HepG2 (cell line): ENCODE data around the gene SLC25A43. TPM values are rescaled to one million over a fixed set of nuclear protein-coding genes. Genes with fewer than 3 reads are reported as not detected.
A peak's percentile ranks its signal among the peaks of the same experiment; 100 is the strongest.

Experiments used
- ATAC-seq: fragments of 200-7000 bp; cut with Tn5 transposase; 3 replicates; pipeline ENCODE4 v1.9.1; 2020; ENCODE audit warnings: mild to moderate bottlenecking, moderate library complexity
- BruUV-seq: library from RNA; stranded (reverse); fragments of 400-500 nt; replicated peaks from 2 replicates; lab custom pipeline; 2021; lab: Mats Ljungman, UMichigan
- CTCF ChIA-PET: fragments of 300-600 bp; formaldehyde crosslinking; extraction: SDS; loops from one replicate; lab custom pipeline; 2021; ENCODE audit warnings: low total read pairs, inconsistent platforms, low intra/inter-chr PET ratio; lab: Yijun Ruan, JAX
- POLR2A ChIA-PET: fragments of 350-600 bp; sonication (Branson Sonifier 250); formaldehyde crosslinking; loops from one replicate; lab custom pipeline; 2020; ENCODE audit warnings: antibody characterized with exemption, inconsistent platforms; lab: Yijun Ruan, JAX
- DNase-seq: peaks from one replicate; pipeline ENCODE4 v3.0.0-alpha.2; 2015; ENCODE audit warnings: low spot score
- FAIRE-seq: peaks from 3 replicates; lab custom pipeline; 2011; peaks lifted over from hg19 to GRCh38; lab: Jason Lieb, UNC
- H2AFZ ChIP-seq: one replicate; pipeline ENCODE4 v1.6.1; 2011; ENCODE audit warnings: low read length, inconsistent platforms
- H3K27ac ChIP-seq: fragments of 300-600 bp; 3 replicates; pipeline ENCODE4 v1.8.0; 2011; ENCODE audit warnings: mixed run types, mild to moderate bottlenecking, mixed read lengths, low read length, inconsistent platforms; ENCODE audit not compliant: insufficient read depth; ENCODE audit errors: extremely low read length
- H3K27me3 ChIP-seq, 2 experiments: fragments of 200-600 bp in 1 of 2; 2 replicates in 1 of 2; 3 replicates in 1 of 2; pipeline versions ENCODE4 v1.6.0 to v1.8.0; 2011; ENCODE audit warnings: low read length in 2 of 2, mild to moderate bottlenecking in 2 of 2, moderate library complexity in 2 of 2, inconsistent platforms in 1 of 2; ENCODE audit not compliant: insufficient read depth in 2 of 2, control insufficient read depth in 1 of 2
- H3K36me3 ChIP-seq, 2 experiments: fragments of 200-600 bp in 1 of 2; replicated peaks in 1 of 2; 2 replicates in 1 of 2; 3 replicates in 1 of 2; pipeline versions ENCODE4 v1.5.1 to v1.8.0; 2011; ENCODE audit warnings: low read length in 2 of 2, inconsistent platforms in 1 of 2; ENCODE audit not compliant: insufficient read depth in 2 of 2, control insufficient read depth in 1 of 2
- H3K4me1 ChIP-seq: 2 replicates; pipeline ENCODE4 v1.5.1; 2012; ENCODE audit warnings: low read length, inconsistent platforms; ENCODE audit not compliant: insufficient read depth
- H3K4me2 ChIP-seq: 2 replicates; pipeline ENCODE4 v1.6.0; 2011; ENCODE audit warnings: low read depth, low read length, inconsistent platforms
- H3K4me3 ChIP-seq, 3 experiments: fragments of 200-600 bp in 1 of 3; sonication (generic), shearing (Covaris generic) in 1 of 3; replicated peaks in 1 of 3; 2 replicates each; pipeline ENCODE4 v1.5.1; 2011 to 2016; ENCODE audit warnings: low read length in 3 of 3, inconsistent platforms in 2 of 3, low read depth in 2 of 3, mild to moderate bottlenecking in 2 of 3, control low read depth in 1 of 3, mixed read lengths in 1 of 3; ENCODE audit not compliant: insufficient read depth in 1 of 3
- H3K79me2 ChIP-seq: one replicate; pipeline ENCODE4 v1.6.1; 2011; ENCODE audit warnings: low read length, inconsistent platforms; ENCODE audit not compliant: insufficient read depth
- H3K9ac ChIP-seq: 2 replicates; pipeline ENCODE4 v1.6.0; 2011; ENCODE audit warnings: mild to moderate bottlenecking, low read depth, low read length, inconsistent platforms; ENCODE audit not compliant: insufficient read depth
- H3K9me3 ChIP-seq: 2 replicates; pipeline ENCODE4 v1.5.1; 2012; ENCODE audit warnings: mild to moderate bottlenecking, low read length
- H4K20me1 ChIP-seq: 2 replicates; pipeline ENCODE4 v1.6.0; 2011; ENCODE audit warnings: inconsistent platforms, mild to moderate bottlenecking, low read length, moderate library complexity; ENCODE audit not compliant: insufficient read depth
- ARID4A ChIP-seq: sonication (generic); formaldehyde crosslinking; IDR thresholded peaks from 2 replicates; pipeline ENCODE4 v1.5.0; 2020; ENCODE audit warnings: mild to moderate bottlenecking, missing genetic modification reagents, borderline replicate concordance
- DMAP1 ChIP-seq: IDR thresholded peaks from 2 replicates; pipeline ENCODE4 v1.6.1; 2016
- EED ChIP-seq: sonication (generic); formaldehyde crosslinking; IDR thresholded peaks from 2 replicates; pipeline ENCODE4 v1.5.0; 2020; ENCODE audit warnings: mild to moderate bottlenecking, missing genetic modification reagents
- GATAD1 ChIP-seq: IDR thresholded peaks from 2 replicates; pipeline ENCODE4 v1.6.1; 2016; ENCODE audit warnings: missing genetic modification reagents, missing compliant biosample characterization
- MED1 ChIP-seq: sonication (generic); formaldehyde crosslinking; IDR thresholded peaks from 2 replicates; pipeline ENCODE4 v1.4.0; 2020; ENCODE audit warnings: missing genetic modification reagents
- MIXL1 ChIP-seq: IDR thresholded peaks from 2 replicates; pipeline ENCODE4 v1.6.1; 2016
- MYC ChIP-seq: sonication (generic); formaldehyde crosslinking; IDR thresholded peaks from 2 replicates; pipeline ENCODE4 v1.9.0; 2021; ENCODE audit warnings: missing genetic modification reagents, borderline replicate concordance
- NCOA1 ChIP-seq: sonication (generic); formaldehyde crosslinking; IDR thresholded peaks from 2 replicates; pipeline ENCODE4 v1.9.0; 2021; ENCODE audit warnings: missing genetic modification reagents
- NR2F1 ChIP-seq, 2 experiments: fragments of 450-650 bp in 1 of 2; formaldehyde crosslinking in 1 of 2; IDR thresholded peaks; 2 replicates each; pipeline versions ENCODE4 v1.5.0 to v1.6.1; 2016 to 2020; ENCODE audit warnings: mild to moderate bottlenecking in 1 of 2, missing compliant biosample characterization in 1 of 2, missing genetic modification reagents in 1 of 2, moderate library complexity in 1 of 2
- PRPF4 ChIP-seq: fragments of 200-400 bp; formaldehyde crosslinking; IDR thresholded peaks from 2 replicates; pipeline ENCODE4 v1.6.1; 2016; ENCODE audit warnings: low read length, low read depth; ENCODE audit not compliant: poor library complexity, severe bottlenecking
- SRY ChIP-seq: sonication (generic); formaldehyde crosslinking; IDR thresholded peaks from 2 replicates; pipeline ENCODE4 v1.8.0; 2022; ENCODE audit warnings: mild to moderate bottlenecking, missing genetic modification reagents
- ZNF503 ChIP-seq: sonication (generic); formaldehyde crosslinking; IDR thresholded peaks from 2 replicates; pipeline ENCODE4 v1.4.0; 2020; ENCODE audit warnings: missing genetic modification reagents
- ZNF598 ChIP-seq: sonication (generic); formaldehyde crosslinking; IDR thresholded peaks from 2 replicates; pipeline ENCODE4 v1.5.1; 2020; ENCODE audit warnings: mild to moderate bottlenecking, missing genetic modification reagents, borderline replicate concordance
- ZNF75D ChIP-seq: sonication (generic); formaldehyde crosslinking; IDR thresholded peaks from 2 replicates; pipeline ENCODE4 v1.8.1; 2023; ENCODE audit warnings: missing genetic modification reagents, mild to moderate bottlenecking, borderline replicate concordance
- whole genome bisulfite sequencing: methylation state at CpG from one replicate; pipeline ENCODE4 v1.1.6; 2017; ENCODE audit warnings: low lambda C conversion rate; 5-methylcytosine and 5-hydroxymethylcytosine counted together
- in situ Hi-C: cut with HindIII; loops from 2 replicates; pipeline ENCODE4 v1.10.0; 2017; ENCODE audit warnings: low pct_unique_long_range_greater_than_20kb; ENCODE audit not compliant: extremely low pct_ligation_motif_present
- intact Hi-C: fragments of 100-400 bp; cut with micrococcal nuclease; formaldehyde crosslinking; loops from one replicate; pipeline ENCODE4 v1.10.0; 2022; ENCODE audit not compliant: unreplicated experiment
- polyA plus RNA-seq, 8 experiments: library from polyadenylated mRNA; depleted of rRNA in 3 of 8; stranded (reverse) in 7 of 8; unstranded in 1 of 8; fragments of >200 nt; fragmentation: Illumina TruSeq in 4 of 8; extraction: Trizol in 4 of 8; gene quantifications; 2 replicates each; pipeline versions ENCODE4 v1.2.1 to v1.2.3, GENCODE V29; 2011 to 2016; ENCODE audit warnings: low read depth in 4 of 8, missing spikeins in 1 of 8, mixed read lengths in 1 of 8; ENCODE audit not compliant: insufficient read depth in 1 of 8
- total RNA-seq, 5 experiments: library from RNA; depleted of rRNA; stranded (reverse); fragments of >200 nt; fragmentation: Illumina TruSeq; extraction: Trizol; gene quantifications; 2 replicates each; pipeline ENCODE4 v1.2.3, GENCODE V29; 2016; ENCODE audit warnings: low read depth in 1 of 5

The SLC25A43 gene
- total and polyA plus RNA-seq, 2 of the 13 experiments (the other 11 are each of a cell fraction or from before 2014, with no cell fraction given), result 5.8 to 13.2 TPM

- WGBS, result no CpG with 5 or more reads among the region's 3 CpGs
- TF ChIP-seq MED1 (CRISPR knock-in tag) (0 out of 2 replicates have a peak, but pooled peaks have one; percentile 0), DMAP1 (CRISPR knock-in tag) (no peak), ZNF75D (no peak)
- TF ChIP-seq, all 625 proteins: peak for 1
- no peak overlapping the region for H3K4me3 ChIP-seq
- in situ Hi-C loops (no loop called here), intact Hi-C loops (loop anchor here (10.0 kb wide), 1 partner anchor 104 kb away; no protein-coding TSS in a partner anchor)
- no TSS peak for BruUV-seq
- no peaks in the 10 kb centered on the region for H3K79me2 ChIP-seq
- no peak overlapping the region for H3K9ac ChIP-seq
- no peaks in the 10 kb centered on the region for H3K27me3 ChIP-seq
- peak; percentile 23; the same call in 2 of the 3 replicates for ATAC-seq
- no peak for DNase-seq
- H3K9me3 ChIP-seq, result no peaks in the 10 kb centered on the region
- no peaks in the 10 kb centered on the region for H4K20me1 ChIP-seq
- H3K36me3 ChIP-seq, result no peaks in the 10 kb centered on the region
- H3K27ac ChIP-seq, result no peak overlapping the region
- peaks cover 18% of the 10 kb centered on the region for H3K4me1 ChIP-seq
- no peak for FAIRE-seq
- no peak overlapping the region for H2AFZ ChIP-seq
- ChIA-PET CTCF (no interaction called here), POLR2A (interaction anchor here (0.6 to 1.2 kb wide), 6 partner anchors 11 to 96 kb away, joined by 3 to 8 read pairs (median 4); partner anchors contain the start of genes SLC25A43 and SLC25A5)
- no peak overlapping the region for H3K4me2 ChIP-seq
These were observed 11.7 kb downstream of the SLC25A43 start for GRCh38 chrX:119410854-119411253.

GRCh38 chrX:119411959-119412358 lies 12.8 kb downstream of the SLC25A43 start:
- Histone ChIP-seq H3K79me2 (no peaks in the 10 kb centered on the region), H3K27ac (no peak overlapping the region), H3K27me3 (no peaks in the 10 kb centered on the region), H4K20me1 (no peaks in the 10 kb centered on the region), H3K9me3 (no peaks in the 10 kb centered on the region), H3K4me3 (no peak overlapping the region), H3K4me1 (peaks cover 18% of the 10 kb centered on the region), H2AFZ (no peak overlapping the region), H3K9ac (no peak overlapping the region), H3K36me3 (no peaks in the 10 kb centered on the region), H3K4me2 (no peak overlapping the region)
- POLR2A ChIA-PET, result no interaction called here
- FAIRE-seq (no peak), DNase-seq (no peak), ATAC-seq (no peak)
- intact Hi-C loops, result loop anchor here (10.0 kb wide), 1 partner anchor 103 kb away; no protein-coding TSS in a partner anchor
- CTCF ChIA-PET, result no interaction called here
- in situ Hi-C loops, result no loop called here
- WGBS, result 94% methylated on average over 6 of the region's 7 CpGs
- TSS peak; percentile 30 for BruUV-seq
- TF ChIP-seq SRY (CRISPR knock-in tag) (no peak), NCOA1 (CRISPR knock-in tag) (no peak), PRPF4 (no peak), NR2F1 (CRISPR knock-in tag; IDR thresholded peaks at IDR 0.05) (no peak), MYC (CRISPR knock-in tag) (no peak), ZNF503 (CRISPR knock-in tag) (no peak), EED (no peak), ARID4A (CRISPR knock-in tag) (no peak), MIXL1 (CRISPR knock-in tag) (no peak), GATAD1 (CRISPR knock-in tag) (no peak), ZNF598 (CRISPR knock-in tag) (no peak)
